GM19438 (cell line): ENCODE measurements around the gene SRCIN1.

Experiments
- ATAC-seq: cut with Tn5 transposase; IDR thresholded peaks from one replicate; pipeline ENCODE4 v1.9.1; 2021; ENCODE audit warnings: low read depth; ENCODE audit not compliant: unreplicated experiment

SRCIN1 gene

GRCh38 chr17:38600416-38600815, 5.3 kb downstream of the SRCIN1 start:
- no peak for ATAC-seq

GRCh38 chr17:38599398-38599856, 6.3 kb downstream of the SRCIN1 start:
- ATAC-seq: no peak

- no peak for ATAC-seq
Observed at GRCh38 chr17:38598995-38599394, 6.8 kb downstream of the SRCIN1 start.

- ATAC-seq: no peak
Observed at GRCh38 chr17:38598536-38598935, 7.2 kb downstream of the SRCIN1 start.

- no peak for ATAC-seq
Observed at GRCh38 chr17:38597375-38597774, 8.4 kb downstream of the SRCIN1 start.

- no peak for ATAC-seq
Observed at GRCh38 chr17:38596651-38597050, 9.1 kb downstream of the SRCIN1 start.

- ATAC-seq: no peak
Observed at GRCh38 chr17:38595892-38596291, 9.9 kb downstream of the SRCIN1 start.

GRCh38 chr17:38594152-38594551, 11.6 kb downstream of the SRCIN1 start:
- ATAC-seq: no peak

- ATAC-seq: no peak
Observed at GRCh38 chr17:38592487-38592886, 13.3 kb downstream of the SRCIN1 start.

GRCh38 chr17:38591759-38592241, 14.0 kb downstream of the SRCIN1 start:
- no peak for ATAC-seq

- ATAC-seq: no peak
Observed at GRCh38 chr17:38590988-38591758, 14.6 kb downstream of the SRCIN1 start.

GRCh38 chr17:38589462-38590114, 16.2 kb downstream of the SRCIN1 start:
- ATAC-seq: no peak

- no peak for ATAC-seq
Observed at GRCh38 chr17:38588788-38589174, 17.0 kb downstream of the SRCIN1 start.

- ATAC-seq: no peak
Observed at GRCh38 chr17:38587947-38588787, 17.6 kb downstream of the SRCIN1 start.

- no peak for ATAC-seq
Observed at GRCh38 chr17:38587203-38587602, 18.5 kb downstream of the SRCIN1 start.

GRCh38 chr17:38586788-38587187, 19.0 kb downstream of the SRCIN1 start:
- no peak for ATAC-seq

GRCh38 chr17:38585918-38586529, 19.7 kb downstream of the SRCIN1 start:
- ATAC-seq: no peak

- ATAC-seq: no peak
Observed at GRCh38 chr17:38585056-38585917, 20.5 kb downstream of the SRCIN1 start.

GRCh38 chr17:38584350-38584925, 21.3 kb downstream of the SRCIN1 start:
- ATAC-seq: no peak
